Cardiac muscle cell (in vitro differentiated cells and primary cell): ENCODE data around the gene HYDIN. TPM values are rescaled to one million over a fixed set of nuclear protein-coding genes. Genes with fewer than 3 reads are reported as not detected.

Experiments used
- DNase-seq, 2 donors: peaks; one replicate each; pipeline versions ENCODE4 v3.0.0 to v3.0.0-alpha.2; 2010 to 2017; ENCODE audit warnings: low read depth in 1 of 2, low spot score in 1 of 2
- H3K27ac ChIP-seq: fragments of 200-600 bp; sonication (generic); 2 replicates; pipeline ENCODE4 v1.5.1; 2016
- H3K27me3 ChIP-seq: fragments of 200-600 bp; sonication (generic); 2 replicates; pipeline ENCODE4 v1.6.0; 2016; ENCODE audit warnings: control low read depth
- H3K36me3 ChIP-seq: fragments of 200-600 bp; sonication (generic); 2 replicates; pipeline ENCODE4 v1.5.1; 2016; ENCODE audit warnings: control low read depth
- H3K4me1 ChIP-seq: fragments of 200-600 bp; sonication (generic); 2 replicates; pipeline ENCODE4 v1.8.1; 2017; ENCODE audit warnings: low read depth, mild to moderate bottlenecking, mixed run types
- H3K4me3 ChIP-seq: fragments of 200-600 bp; sonication (generic); 2 replicates; pipeline ENCODE4 v1.5.1; 2016; ENCODE audit warnings: mild to moderate bottlenecking
- H3K9me3 ChIP-seq: fragments of 200-600 bp; sonication (generic); 2 replicates; pipeline ENCODE4 v1.5.1; 2017; ENCODE audit warnings: low read depth, mild to moderate bottlenecking, control low read depth
- CTCF ChIP-seq: IDR thresholded peaks from 2 replicates; pipeline ENCODE4 v1.5.1; 2012; ENCODE audit warnings: low read depth, mild to moderate bottlenecking, low read length
- polyA plus RNA-seq: library from polyadenylated mRNA; unstranded; fragments of >200 nt; fragmentation: Nextera tagmentation; extraction: Ambion mirVana; gene quantifications from 2 replicates; pipeline ENCODE4 v1.2.1, GENCODE V29; 2016
- total RNA-seq: library from RNA; depleted of rRNA; stranded (reverse); fragments of >200 nt; gene quantifications from 2 replicates; pipeline ENCODE4 v1.2.3, GENCODE V29; 2016

The HYDIN gene
- total and polyA plus RNA-seq, 2 experiments from 2014 or later: 1.8 to 2.0 TPM

DNA sequence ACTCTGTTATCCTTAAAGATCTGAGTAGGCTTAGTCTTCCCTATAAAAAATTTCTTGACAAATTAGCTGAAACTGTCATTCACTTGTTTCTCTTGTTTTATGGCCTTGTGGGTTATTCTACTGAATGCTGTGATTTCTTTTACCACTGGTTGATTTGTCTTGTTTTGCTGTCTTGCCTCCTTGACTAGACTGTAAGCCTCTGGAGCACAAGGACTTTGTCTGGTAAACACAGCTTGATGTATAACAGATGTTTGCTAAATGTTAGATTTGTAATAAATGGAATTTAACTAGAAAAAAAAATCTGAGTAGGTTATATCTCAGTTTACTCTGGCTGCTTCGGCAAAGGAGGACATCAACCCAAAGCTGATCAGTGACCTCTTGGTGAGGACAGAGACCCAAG, 451.2 kb downstream of the HYDIN start:
- no peak overlapping the region for H3K4me3 ChIP-seq
- peak overlapping the region; percentile 90 for H3K27ac ChIP-seq
- no peaks in the 10 kb centered on the region for H3K9me3 ChIP-seq
- no peak for DNase-seq
- H3K27me3 ChIP-seq: no peaks in the 10 kb centered on the region
- no peak for TF ChIP-seq CTCF
- no peaks in the 10 kb centered on the region for H3K4me1 ChIP-seq
- peaks cover 26% of the 10 kb centered on the region for H3K36me3 ChIP-seq

- Histone ChIP-seq H3K27ac (peak overlapping the region; percentile 90), H3K4me3 (no peak overlapping the region), H3K36me3 (peaks cover 26% of the 10 kb centered on the region), H3K9me3 (no peaks in the 10 kb centered on the region), H3K4me1 (no peaks in the 10 kb centered on the region), H3K27me3 (no peaks in the 10 kb centered on the region)
- TF ChIP-seq CTCF: no peak
- peak; percentile 77 to 86 for DNase-seq
Observed at GRCh38 chr16:70778901-70779309, 451.6 kb downstream of the HYDIN start.

DNA sequence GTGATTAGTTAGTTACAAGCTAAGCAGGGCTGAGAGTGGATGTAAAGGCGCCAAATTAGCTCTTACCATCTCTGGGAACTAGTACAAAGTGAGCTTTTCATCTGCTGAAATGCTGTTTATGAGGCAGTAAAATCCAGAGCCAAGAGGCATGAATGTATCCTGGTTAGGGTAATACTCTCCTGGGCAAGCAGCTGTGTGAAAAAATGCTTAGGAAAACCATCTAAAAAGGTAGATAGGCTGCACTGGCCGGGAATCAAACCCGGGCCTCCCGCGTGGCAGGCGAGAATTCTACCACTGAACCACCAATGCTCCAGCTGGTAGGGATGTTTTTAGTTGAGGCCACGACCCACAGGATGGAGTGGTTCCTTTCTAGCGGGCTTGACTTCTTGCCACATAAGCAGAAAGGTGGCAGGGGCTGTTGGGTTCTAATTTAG, 452.5 kb downstream of the HYDIN start:
- H3K4me3 ChIP-seq: no peak overlapping the region
- no peaks in the 10 kb centered on the region for H3K9me3 ChIP-seq
- H3K4me1 ChIP-seq: no peaks in the 10 kb centered on the region
- TF ChIP-seq CTCF: no peak
- no peaks in the 10 kb centered on the region for H3K27me3 ChIP-seq
- no peak overlapping the region for H3K27ac ChIP-seq
- DNase-seq: no peak
- H3K36me3 ChIP-seq: peaks cover 23% of the 10 kb centered on the region

- Histone ChIP-seq H3K4me3 (no peak overlapping the region), H3K27ac (no peak overlapping the region), H3K9me3 (no peaks in the 10 kb centered on the region), H3K27me3 (no peaks in the 10 kb centered on the region), H3K4me1 (no peaks in the 10 kb centered on the region), H3K36me3 (peaks cover 20% of the 10 kb centered on the region)
- DNase-seq: no peak
- TF ChIP-seq CTCF: no peak
Observed at GRCh38 chr16:70777496-70777895, 453.0 kb downstream of the HYDIN start.

GRCh38 chr16:70775399-70775798, 455.1 kb downstream of the HYDIN start:
- TF ChIP-seq CTCF: no peak
- H3K27ac ChIP-seq: no peak overlapping the region
- no peak overlapping the region for H3K4me3 ChIP-seq
- no peaks in the 10 kb centered on the region for H3K9me3 ChIP-seq
- no peak for DNase-seq
- peaks cover 7% of the 10 kb centered on the region for H3K36me3 ChIP-seq
- no peaks in the 10 kb centered on the region for H3K27me3 ChIP-seq
- no peaks in the 10 kb centered on the region for H3K4me1 ChIP-seq

- no peak for DNase-seq
- no peaks in the 10 kb centered on the region for H3K27me3 ChIP-seq
- no peaks in the 10 kb centered on the region for H3K4me1 ChIP-seq
- TF ChIP-seq CTCF: no peak
- no peak overlapping the region for H3K27ac ChIP-seq
- no peak overlapping the region for H3K4me3 ChIP-seq
- H3K36me3 ChIP-seq: peaks cover 5% of the 10 kb centered on the region
- no peaks in the 10 kb centered on the region for H3K9me3 ChIP-seq
Observed at GRCh38 chr16:70774261-70774660, 456.3 kb downstream of the HYDIN start.
